ENCODE results near the gene TMEM120B. TPM values are rescaled to one million over a fixed set of nuclear protein-coding genes. Genes with fewer than 3 reads are reported as not detected.
"Not testable (repeated sequence)": the region's sequence is repeated elsewhere in the genome, so short reads cannot be mapped to it uniquely, and the experiment has no call there.

Gene TMEM120B
- polyA plus RNA-seq, 4 donors = 8.0 to 10.3 (median 8.8) TPM

- DNase-seq (ENCODE audit: low read depth in 4 of 4, low spot score in 3 of 4) = no peak
These were observed 25.8 kb downstream of the TMEM120B start for GRCh38 chr12:121738340-121738858.

- no peak for DNase-seq (ENCODE audit: low read depth in 4 of 4, low spot score in 3 of 4)
These were observed 28.3 kb downstream of the TMEM120B start for GRCh38 chr12:121740847-121741246.

- DNase-seq (ENCODE audit: low read depth in 4 of 4, low spot score in 3 of 4) = no peak
These were observed 29.2 kb downstream of the TMEM120B start for GRCh38 chr12:121741743-121742142.

- DNase-seq (ENCODE audit: low read depth in 4 of 4, low spot score in 3 of 4) = not testable (repeated sequence)
These were observed 33.0 kb downstream of the TMEM120B start for GRCh38 chr12:121745545-121745944.

DNA sequence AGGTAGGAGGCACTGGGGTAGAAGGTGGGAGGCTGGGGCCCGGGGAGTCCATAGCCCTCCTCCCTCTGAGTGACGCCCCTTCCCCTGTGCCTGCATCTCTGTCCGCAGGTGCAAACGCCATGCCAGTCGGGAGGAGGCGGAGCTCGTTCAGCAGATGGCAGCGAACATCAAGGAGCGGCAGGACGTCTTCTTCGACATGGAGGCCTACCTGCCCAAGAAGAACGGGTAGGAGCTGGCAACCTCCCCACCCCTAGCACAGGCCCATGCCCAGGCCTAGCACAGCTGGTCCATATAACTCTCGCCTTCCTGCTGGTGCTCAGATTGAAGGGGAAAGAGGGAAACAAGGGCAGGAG is 35.6 kb downstream of the TMEM120B start:
- no peak for DNase-seq (ENCODE audit: low read depth in 4 of 4, low spot score in 3 of 4)

- peak in 2 of 4 donors; percentile 54 to 59 for DNase-seq (ENCODE audit: low read depth in 4 of 4, low spot score in 3 of 4)
These were observed 36.2 kb downstream of the TMEM120B start for GRCh38 chr12:121748571-121749265.

- no peak for DNase-seq (ENCODE audit: low read depth in 4 of 4, low spot score in 3 of 4)
These were observed 36.7 kb downstream of the TMEM120B start for GRCh38 chr12:121749267-121749666.

- DNase-seq (ENCODE audit: low read depth in 4 of 4, low spot score in 3 of 4) = no peak
These were observed 38.0 kb downstream of the TMEM120B start for GRCh38 chr12:121750507-121750955.

GRCh38 chr12:121751034-121751433 is 38.5 kb downstream of the TMEM120B start:
- DNase-seq (ENCODE audit: low read depth in 4 of 4, low spot score in 3 of 4) = no peak

DNA sequence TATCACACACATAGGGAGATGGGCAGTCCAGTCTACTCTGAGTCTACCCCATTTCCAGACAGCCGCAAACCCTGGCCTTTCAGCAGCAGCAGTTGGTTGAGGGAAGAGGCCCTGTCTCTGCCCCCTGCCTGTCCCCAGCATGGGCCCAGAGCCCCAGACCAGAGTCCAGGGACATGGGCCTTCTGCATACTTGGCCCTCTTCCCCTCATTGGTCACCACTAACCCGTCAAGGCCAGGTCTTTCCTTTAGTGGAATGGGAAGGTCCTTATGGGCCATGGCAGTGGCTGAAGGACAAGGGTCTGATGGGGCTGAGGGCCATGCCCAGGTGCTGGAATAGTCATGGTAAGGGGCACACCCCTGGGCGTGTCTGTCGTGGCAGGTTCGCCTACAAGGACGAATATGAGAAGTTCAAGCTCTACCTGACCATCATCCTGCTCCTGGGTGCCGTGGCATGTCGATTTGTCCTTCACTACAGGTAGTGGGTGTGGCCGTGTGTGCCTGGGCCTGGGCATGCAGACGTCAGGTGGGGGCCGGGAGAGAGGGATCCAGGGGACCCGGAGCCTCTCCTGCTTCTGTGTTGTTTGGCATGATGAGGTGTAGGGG is 39.3 kb downstream of the TMEM120B start:
- no peak for DNase-seq (ENCODE audit: low read depth in 4 of 4, low spot score in 3 of 4)

- DNase-seq (ENCODE audit: low read depth in 4 of 4, low spot score in 3 of 4) = no peak
These were observed 41.3 kb downstream of the TMEM120B start for GRCh38 chr12:121753844-121754264.

- DNase-seq (ENCODE audit: low read depth in 4 of 4, low spot score in 3 of 4) = no peak
These were observed 42.3 kb downstream of the TMEM120B start for GRCh38 chr12:121754836-121755235.

DNA sequence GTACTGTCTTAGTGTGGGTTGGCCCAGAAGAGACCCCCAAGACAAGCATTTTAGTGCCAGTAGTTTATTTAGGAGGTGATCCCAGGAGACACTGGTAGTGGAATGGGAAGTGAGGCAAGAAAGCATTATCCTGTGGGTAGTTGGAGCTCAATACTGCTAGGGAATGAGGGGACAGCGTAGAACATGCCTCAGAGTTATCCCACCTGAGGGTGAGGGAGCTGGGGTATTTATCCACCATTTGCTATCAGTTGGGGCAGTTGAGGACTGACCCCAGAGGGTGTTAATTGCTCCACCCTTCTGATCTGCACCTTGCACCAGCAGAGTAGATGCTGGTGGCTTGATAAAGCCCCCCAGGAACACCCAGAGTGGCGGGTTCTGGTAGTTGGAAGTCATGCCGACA is 43.0 kb downstream of the TMEM120B start:
- DNase-seq (ENCODE audit: low read depth in 4 of 4, low spot score in 3 of 4) = no peak

DNA sequence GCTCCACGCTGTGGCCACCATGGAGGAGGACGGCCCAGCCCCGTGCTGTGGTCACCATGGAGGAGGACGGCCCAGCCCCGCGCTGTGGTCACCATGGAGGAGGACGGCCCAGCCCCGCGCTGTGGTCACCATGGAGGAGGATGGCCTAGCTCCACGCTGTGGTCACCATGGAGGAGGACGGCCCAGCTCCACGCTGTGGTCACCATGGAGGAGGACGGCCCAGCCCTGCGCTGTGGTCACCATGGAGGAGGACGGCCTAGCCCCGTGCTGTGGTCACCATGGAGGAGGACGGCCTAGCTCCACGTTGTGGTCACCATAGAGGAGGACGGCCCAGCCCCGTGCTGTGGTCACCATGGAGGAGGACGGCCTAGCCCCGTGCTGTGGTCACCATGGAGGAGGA is 46.0 kb downstream of the TMEM120B start:
- not testable (repeated sequence) for DNase-seq (ENCODE audit: low read depth in 4 of 4, low spot score in 3 of 4)

GRCh38 chr12:121762269-121762668 is 49.7 kb downstream of the TMEM120B start:
- DNase-seq (ENCODE audit: low read depth in 4 of 4, low spot score in 3 of 4) = no peak

DNA sequence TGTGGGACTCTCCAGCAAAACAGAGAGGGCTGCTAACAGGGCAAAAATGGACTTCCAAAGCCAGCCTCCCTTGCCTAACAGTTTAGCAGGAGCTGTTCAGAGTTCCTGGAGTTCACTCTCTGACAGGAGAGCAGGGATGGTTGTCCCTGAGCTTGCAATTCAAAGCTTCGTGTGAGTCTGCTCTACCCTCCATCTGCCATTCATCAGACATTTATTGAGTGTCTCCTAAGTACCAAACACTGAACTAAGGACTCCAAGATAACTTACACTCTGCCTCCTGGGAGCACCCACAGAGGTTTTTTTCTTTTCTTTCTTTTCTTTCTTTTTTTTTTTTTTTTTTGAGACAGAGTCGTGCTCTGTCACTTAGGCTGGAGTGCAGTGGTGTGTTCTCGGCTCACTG is 52.3 kb downstream of the TMEM120B start:
- no peak for DNase-seq (ENCODE audit: low read depth in 4 of 4, low spot score in 3 of 4)

- no peak for DNase-seq (ENCODE audit: low read depth in 4 of 4, low spot score in 3 of 4)
These were observed 53.0 kb downstream of the TMEM120B start for GRCh38 chr12:121765573-121765972.

DNA sequence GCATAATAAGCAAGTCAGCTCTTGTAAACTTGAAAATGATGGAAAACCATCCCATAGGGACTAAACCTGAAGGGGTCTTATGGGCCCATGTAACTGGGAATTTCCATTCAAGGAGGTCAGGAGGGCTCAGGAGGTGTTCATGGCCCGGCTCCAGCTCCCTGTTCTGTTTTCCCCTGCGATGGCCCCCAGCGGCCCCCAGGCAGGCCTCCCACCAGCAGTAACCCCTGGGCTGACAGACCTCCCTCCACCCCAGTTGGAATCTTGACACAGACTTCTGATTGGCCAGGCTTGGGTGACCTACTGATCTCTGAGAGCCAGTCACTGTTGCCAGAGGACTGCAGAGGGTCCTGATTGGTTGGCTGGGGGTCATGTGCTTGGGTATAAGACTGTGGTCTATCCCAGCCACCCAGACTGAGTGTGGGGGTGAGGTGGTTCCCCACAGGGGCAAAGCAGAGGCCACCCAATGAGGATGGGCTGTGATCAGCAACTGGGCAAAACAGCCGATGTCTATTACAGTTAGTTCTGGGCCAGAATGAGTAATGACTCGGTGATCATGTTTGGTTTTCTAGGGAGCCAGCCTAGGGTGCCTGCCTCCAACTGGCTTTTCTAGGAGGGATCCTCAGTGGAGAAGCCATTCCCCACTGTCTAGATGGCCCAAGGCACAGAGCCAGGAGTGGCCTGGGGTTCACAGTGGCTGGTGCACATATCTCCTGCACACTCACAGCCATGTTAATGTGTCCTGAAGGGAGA is 53.9 kb downstream of the TMEM120B start:
- no peak for DNase-seq (ENCODE audit: low read depth in 4 of 4, low spot score in 3 of 4)

GRCh38 chr12:121767525-121768016 is 55.0 kb downstream of the TMEM120B start:
- DNase-seq (ENCODE audit: low read depth in 4 of 4, low spot score in 3 of 4) = no peak

DNA sequence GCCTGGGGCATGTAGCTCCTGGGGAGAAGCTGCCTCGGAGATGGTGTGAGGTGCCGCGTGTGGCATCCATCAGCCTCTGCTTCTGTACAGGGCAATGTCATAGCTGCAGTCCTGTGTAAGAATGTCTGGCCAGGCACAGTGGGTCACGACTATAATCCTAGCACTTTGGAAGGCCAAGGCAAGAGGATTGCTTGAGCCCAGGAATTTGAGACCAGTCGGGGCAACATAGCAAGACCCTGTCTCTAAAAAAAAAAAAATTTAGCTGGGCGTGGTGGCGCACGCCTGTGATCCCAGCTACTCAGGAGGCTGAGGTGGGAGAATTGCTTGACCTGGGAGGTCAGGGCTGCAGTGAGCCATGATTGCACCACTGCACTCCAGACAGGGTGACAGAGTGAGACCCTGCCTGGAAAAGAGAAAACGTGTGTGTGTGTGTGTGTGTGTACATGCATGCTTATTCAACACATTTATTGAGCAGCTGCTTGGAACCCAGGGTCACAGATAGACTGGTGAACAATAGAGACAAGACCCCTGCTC is 56.8 kb downstream of the TMEM120B start:
- no peak for DNase-seq (ENCODE audit: low read depth in 4 of 4, low spot score in 3 of 4)

GRCh38 chr12:121769831-121770301 is 57.3 kb downstream of the TMEM120B start:
- DNase-seq (ENCODE audit: low read depth in 4 of 4, low spot score in 3 of 4) = no peak

Measured in right renal pelvis (tissue), 4 donors.